ENCODE data around the gene SPTBN5. TPM values are rescaled to one million over a fixed set of nuclear protein-coding genes. Genes with fewer than 3 reads are reported as not detected.

Gene SPTBN5
- total RNA-seq, 1 experiment from 2014 or later: 0.84 TPM

DNA sequence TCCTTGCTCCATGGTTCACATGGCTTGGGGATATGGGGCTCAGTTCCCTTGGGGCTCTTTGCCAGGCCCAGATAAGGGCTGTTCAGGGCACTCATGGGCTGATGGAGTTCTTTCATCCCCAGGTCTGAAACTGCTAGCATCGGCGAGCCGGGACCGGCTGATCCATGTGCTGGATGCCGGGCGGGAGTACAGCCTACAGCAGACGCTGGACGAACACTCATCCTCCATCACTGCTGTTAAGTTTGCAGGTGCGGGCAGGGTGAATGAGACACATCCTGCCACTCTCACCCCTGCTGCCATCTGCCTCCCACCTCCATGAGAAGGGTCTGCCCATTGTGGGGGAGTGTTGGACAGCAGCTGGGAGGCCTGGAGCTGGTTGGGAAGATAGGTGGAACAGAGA, 77.1 kb downstream of the SPTBN5 start:
- no TSS peak for BruUV-seq (replicated peaks)
- no peaks in the 10 kb centered on the region for H4K20me1 ChIP-seq (ENCODE audit: low read length)
- H2AFZ ChIP-seq (ENCODE audit: low read length): no peak overlapping the region
- H3F3A ChIP-seq (ENCODE audit: low read length, unreplicated experiment): no peaks in the 10 kb centered on the region
- no peak overlapping the region for H3K4me3 ChIP-seq (ENCODE audit: low read length)
- intact Hi-C loops (cut with micrococcal nuclease): no loop called here
- H3K9me2 ChIP-seq (replicated peaks; ENCODE audit: low read length): no peaks in the 10 kb centered on the region
- no peaks in the 10 kb centered on the region for H3K4me1 ChIP-seq (ENCODE audit: insufficient read depth, low read length)
- ChIA-PET CTCF (no interaction called here), POLR2A (ENCODE audit: unreplicated experiment) (no interaction called here)
- no peak overlapping the region for H3K27ac ChIP-seq (ENCODE audit: low read length)
- no peak overlapping the region for H3K4me2 ChIP-seq (ENCODE audit: low read length)
- H3K9ac ChIP-seq (ENCODE audit: low read length): no peak overlapping the region
- no peaks in the 10 kb centered on the region for H3K79me2 ChIP-seq (ENCODE audit: low read length)
- no peaks in the 10 kb centered on the region for H3K27me3 ChIP-seq (ENCODE audit: low read length)
- no peaks in the 10 kb centered on the region for H3K9me3 ChIP-seq (ENCODE audit: low read length)
- H3K36me3 ChIP-seq (ENCODE audit: low read depth, low read length): peaks cover 41% of the 10 kb centered on the region
- no peak for ATAC-seq
- DNase-seq: no peak
- TF ChIP-seq EZH2 (IDR thresholded peaks at IDR 0.05; ENCODE audit: low read length, unreplicated experiment): no peak

DNA sequence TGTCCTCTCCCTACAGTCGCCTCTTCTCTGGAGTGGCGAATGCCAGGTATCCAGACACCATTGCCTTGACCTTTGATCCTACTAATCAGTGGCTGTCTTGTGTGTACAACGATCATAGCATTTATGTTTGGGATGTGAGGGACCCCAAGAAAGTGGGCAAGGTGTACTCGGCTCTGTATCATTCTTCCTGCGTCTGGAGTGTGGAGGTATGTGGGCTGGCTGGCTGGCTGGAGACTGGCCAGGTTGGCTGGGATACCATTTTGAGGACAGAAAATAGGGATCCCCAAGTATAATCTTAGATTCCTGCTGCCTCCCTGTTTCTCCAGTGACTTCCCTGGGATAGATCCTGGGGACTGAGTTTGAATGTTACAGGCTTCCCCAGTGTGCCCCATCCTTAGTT, 79.3 kb downstream of the SPTBN5 start:
- intact Hi-C loops (cut with micrococcal nuclease): loop anchor here (5.0 kb wide), 1 partner anchor 212 kb away; no protein-coding TSS in a partner anchor
- no TSS peak for BruUV-seq (replicated peaks)
- Histone ChIP-seq H3K9me3 (ENCODE audit: low read length) (no peaks in the 10 kb centered on the region), H3K4me3 (ENCODE audit: low read length) (no peak overlapping the region), H3K27ac (ENCODE audit: low read length) (no peak overlapping the region), H3K9me2 (replicated peaks; ENCODE audit: low read length) (no peaks in the 10 kb centered on the region), H3K4me2 (ENCODE audit: low read length) (no peak overlapping the region), H3K9ac (ENCODE audit: low read length) (no peak overlapping the region), H3F3A (ENCODE audit: low read length, unreplicated experiment) (no peaks in the 10 kb centered on the region), H3K36me3 (ENCODE audit: low read depth, low read length) (peaks cover 36% of the 10 kb centered on the region), H4K20me1 (ENCODE audit: low read length) (no peaks in the 10 kb centered on the region), H3K27me3 (ENCODE audit: low read length) (no peaks in the 10 kb centered on the region), H2AFZ (ENCODE audit: low read length) (no peak overlapping the region), H3K79me2 (ENCODE audit: low read length) (no peaks in the 10 kb centered on the region), H3K4me1 (ENCODE audit: insufficient read depth, low read length) (peaks cover 3% of the 10 kb centered on the region)
- CTCF ChIA-PET: interaction anchor here (2.0 kb wide), 1 partner anchor 40 kb away, joined by 5 read pairs; the partner anchor contains the start of gene MAPKBP1
- POLR2A ChIA-PET (ENCODE audit: unreplicated experiment): no interaction called here
- no peak for DNase-seq
- TF ChIP-seq EZH2 (IDR thresholded peaks at IDR 0.05; ENCODE audit: low read length, unreplicated experiment) (no peak), EZH2phosphoT487 (IDR thresholded peaks at IDR 0.05; ENCODE audit: borderline replicate concordance, low read length) (no peak)
- TF ChIP-seq, protein P1, sequence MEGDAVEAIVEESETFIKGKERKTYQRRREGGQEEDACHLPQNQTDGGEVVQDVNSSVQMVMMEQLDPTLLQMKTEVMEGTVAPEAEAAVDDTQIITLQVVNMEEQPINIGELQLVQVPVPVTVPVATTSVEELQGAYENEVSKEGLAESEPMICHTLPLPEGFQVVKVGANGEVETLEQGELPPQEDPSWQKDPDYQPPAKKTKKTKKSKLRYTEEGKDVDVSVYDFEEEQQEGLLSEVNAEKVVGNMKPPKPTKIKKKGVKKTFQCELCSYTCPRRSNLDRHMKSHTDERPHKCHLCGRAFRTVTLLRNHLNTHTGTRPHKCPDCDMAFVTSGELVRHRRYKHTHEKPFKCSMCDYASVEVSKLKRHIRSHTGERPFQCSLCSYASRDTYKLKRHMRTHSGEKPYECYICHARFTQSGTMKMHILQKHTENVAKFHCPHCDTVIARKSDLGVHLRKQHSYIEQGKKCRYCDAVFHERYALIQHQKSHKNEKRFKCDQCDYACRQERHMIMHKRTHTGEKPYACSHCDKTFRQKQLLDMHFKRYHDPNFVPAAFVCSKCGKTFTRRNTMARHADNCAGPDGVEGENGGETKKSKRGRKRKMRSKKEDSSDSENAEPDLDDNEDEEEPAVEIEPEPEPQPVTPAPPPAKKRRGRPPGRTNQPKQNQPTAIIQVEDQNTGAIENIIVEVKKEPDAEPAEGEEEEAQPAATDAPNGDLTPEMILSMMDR (conservative IDR thresholded peaks at IDR 0.05; ENCODE audit: low read depth, low read length): no peak
- no peak for ATAC-seq

DNA sequence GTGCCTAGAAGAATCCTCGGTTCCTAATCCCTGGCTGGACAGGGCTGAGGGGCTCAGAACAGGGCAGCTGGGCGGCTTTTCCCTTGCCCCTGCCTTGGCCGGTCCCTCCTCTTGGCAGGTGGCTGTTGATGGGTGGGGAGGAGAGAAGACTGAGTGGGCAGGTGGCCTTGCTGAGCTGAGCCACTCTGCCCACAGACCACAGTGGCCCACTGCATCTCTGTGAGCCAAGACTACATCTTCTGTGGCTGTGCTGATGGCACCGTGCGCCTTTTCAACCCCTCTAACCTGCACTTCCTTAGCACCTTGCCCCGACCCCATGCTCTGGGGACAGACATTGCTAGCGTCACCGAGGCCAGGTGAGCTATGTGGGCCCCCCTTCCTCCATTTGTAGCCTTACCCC, 80.4 kb downstream of the SPTBN5 start:
- Histone ChIP-seq H3K9ac (ENCODE audit: low read length) (no peak overlapping the region), H3K4me2 (ENCODE audit: low read length) (no peak overlapping the region), H3K4me1 (ENCODE audit: insufficient read depth, low read length) (peaks cover 12% of the 10 kb centered on the region), H2AFZ (ENCODE audit: low read length) (no peak overlapping the region), H3K36me3 (ENCODE audit: low read depth, low read length) (peaks cover 29% of the 10 kb centered on the region), H4K20me1 (ENCODE audit: low read length) (no peaks in the 10 kb centered on the region), H3F3A (ENCODE audit: low read length, unreplicated experiment) (no peaks in the 10 kb centered on the region), H3K9me3 (ENCODE audit: low read length) (no peaks in the 10 kb centered on the region), H3K79me2 (ENCODE audit: low read length) (no peaks in the 10 kb centered on the region), H3K4me3 (ENCODE audit: low read length) (no peak overlapping the region), H3K9me2 (replicated peaks; ENCODE audit: low read length) (no peaks in the 10 kb centered on the region), H3K27ac (ENCODE audit: low read length) (no peak overlapping the region), H3K27me3 (ENCODE audit: low read length) (no peaks in the 10 kb centered on the region)
- TF ChIP-seq, protein P1 (conservative IDR thresholded peaks at IDR 0.05; ENCODE audit: low read depth, low read length): no peak
- no peak for TF ChIP-seq EZH2 (IDR thresholded peaks at IDR 0.05; ENCODE audit: low read length, unreplicated experiment)
- DNase-seq (no peak), ATAC-seq (no peak)
- intact Hi-C loops (cut with micrococcal nuclease): loop anchor here (5.0 kb wide), 1 partner anchor 211 kb away; no protein-coding TSS in a partner anchor
- ChIA-PET CTCF (interaction anchor here (2.0 kb wide), 1 partner anchor 39 kb away, joined by 5 read pairs; the partner anchor contains the start of gene MAPKBP1), POLR2A (ENCODE audit: unreplicated experiment) (no interaction called here)
- no TSS peak for BruUV-seq (replicated peaks)

All from PC-3 (cell line).